Astrocyte (in vitro differentiated cells and primary cell): ENCODE results near the gene IL9.

Source experiments
- CTCF ChIP-seq: IDR thresholded peaks from 2 replicates; pipeline ENCODE4 v1.5.1; 2011; ENCODE audit warnings: low read depth, mild to moderate bottlenecking, inconsistent platforms, low read length, moderate library complexity; ENCODE audit not compliant: insufficient read depth
- EZH2 ChIP-seq: IDR thresholded peaks from 2 replicates; pipeline ENCODE4 v1.6.1; 2012; ENCODE audit warnings: mild to moderate bottlenecking, low read length, inconsistent platforms; ENCODE audit not compliant: insufficient read depth

DNA sequence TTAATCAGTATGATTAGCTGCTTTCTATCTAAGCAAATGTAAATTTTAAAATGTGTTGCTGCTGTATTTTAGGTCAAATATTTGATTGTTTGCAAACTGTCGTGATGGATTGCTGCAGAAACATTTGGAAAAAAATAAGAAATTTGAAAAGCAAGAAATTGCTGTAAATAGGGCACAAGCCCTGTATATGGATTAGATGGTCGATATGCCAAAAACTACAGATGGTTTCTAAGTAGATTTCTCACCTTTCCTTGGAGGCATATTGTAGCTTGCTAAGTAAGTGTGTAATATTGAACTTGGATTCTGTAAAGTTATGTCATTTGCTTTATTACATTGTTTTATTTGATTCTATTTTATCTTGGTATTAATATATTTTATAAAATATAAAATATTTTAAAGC lies 46.1 kb upstream of the IL9 start:
- no peak for TF ChIP-seq CTCF
- TF ChIP-seq EZH2: no peak
